IMR-90 (cell line): ENCODE results near the gene KIDINS220. TPM values are rescaled to one million over a fixed set of nuclear protein-coding genes. Genes with fewer than 3 reads are reported as not detected.

Experiments
- ATAC-seq: fragments of 200-7000 bp; cut with Tn5 transposase; 2 replicates; pipeline ENCODE4 v1.9.1; 2020; ENCODE audit warnings: low read depth, mild to moderate bottlenecking, moderate library complexity
- BruUV-seq: library from RNA; stranded (reverse); fragments of 400-500 nt; replicated peaks from 2 replicates; lab custom pipeline; 2021; lab: Mats Ljungman, UMichigan
- CTCF ChIA-PET: fragments of 300-600 bp; formaldehyde crosslinking; extraction: SDS; loops from one replicate; lab custom pipeline; 2021; ENCODE audit warnings: antibody characterized with exemption; lab: Yijun Ruan, JAX
- POLR2A ChIA-PET: fragments of 300-600 bp; sonication (Branson Sonifier 250); formaldehyde crosslinking; loops from one replicate; lab custom pipeline; 2022; ENCODE audit warnings: antibody characterized with exemption; ENCODE audit not compliant: unreplicated experiment; lab: Charles Lee
- DNase-seq: peaks from one replicate; pipeline ENCODE4 v3.0.0; 2013
- H2AFZ ChIP-seq: replicated peaks from 2 replicates; pipeline ENCODE3; 2013; ENCODE audit warnings: low read length, mild to moderate bottlenecking; ENCODE audit not compliant: poor library complexity
- H2AK5ac ChIP-seq: 2 replicates; pipeline ENCODE4 v1.6.1; 2013; ENCODE audit warnings: low read depth, low read length, inconsistent platforms
- H2AK9ac ChIP-seq: replicated peaks from 2 replicates; pipeline ENCODE3; 2013; ENCODE audit warnings: mild to moderate bottlenecking, low read depth, low read length, moderate library complexity; ENCODE audit not compliant: poor library complexity
- H2BK120ac ChIP-seq: 2 replicates; pipeline ENCODE4 v1.6.1; 2013; ENCODE audit warnings: low read depth, low read length, inconsistent platforms
- H2BK15ac ChIP-seq: 3 replicates; pipeline ENCODE4 v1.6.1; 2013; ENCODE audit warnings: low read depth, low read length, inconsistent platforms
- H2BK20ac ChIP-seq: 2 replicates; pipeline ENCODE4 v1.6.1; 2013; ENCODE audit warnings: low read depth, mild to moderate bottlenecking, inconsistent platforms, low read length, moderate library complexity
- H2BK5ac ChIP-seq: 2 replicates; pipeline ENCODE4 v1.6.1; 2013; ENCODE audit warnings: mild to moderate bottlenecking, low read depth, low read length, inconsistent platforms; ENCODE audit not compliant: poor library complexity, severe bottlenecking
- H3K14ac ChIP-seq: replicated peaks from 2 replicates; pipeline ENCODE4 v1.6.1; 2013; ENCODE audit warnings: low read depth, low read length, inconsistent platforms
- H3K18ac ChIP-seq: 2 replicates; pipeline ENCODE4 v1.6.1; 2013; ENCODE audit warnings: low read depth, low read length, control low read depth
- H3K23ac ChIP-seq: 2 replicates; pipeline ENCODE4 v1.6.1; 2013; ENCODE audit warnings: low read depth, low read length, inconsistent platforms
- H3K27ac ChIP-seq: 2 replicates; pipeline ENCODE4 v1.5.1; 2013; ENCODE audit warnings: mild to moderate bottlenecking, control low read depth, low read length; ENCODE audit not compliant: insufficient read depth
- H3K27me3 ChIP-seq: 2 replicates; pipeline ENCODE4 v1.6.1; 2013; ENCODE audit warnings: low read length; ENCODE audit not compliant: control insufficient read depth, insufficient read depth
- H3K36me3 ChIP-seq: 2 replicates; pipeline ENCODE4 v1.6.1; 2013; ENCODE audit warnings: low read length, mixed read lengths; ENCODE audit not compliant: control insufficient read depth, insufficient read depth
- H3K4ac ChIP-seq: 2 replicates; pipeline ENCODE4 v1.6.1; 2013; ENCODE audit warnings: low read depth, low read length, inconsistent platforms
- H3K4me1 ChIP-seq: 2 replicates; pipeline ENCODE4 v1.6.1; 2013; ENCODE audit warnings: low read length, mixed read lengths; ENCODE audit not compliant: control insufficient read depth, insufficient read depth
- H3K4me2 ChIP-seq: 2 replicates; pipeline ENCODE4 v1.6.1; 2013; ENCODE audit warnings: low read depth, mild to moderate bottlenecking, control low read depth, low read length, moderate library complexity
- H3K4me3 ChIP-seq: 2 replicates; pipeline ENCODE4 v1.5.1; 2013; ENCODE audit warnings: low read depth, mild to moderate bottlenecking, control low read depth, low read length, moderate library complexity; ENCODE audit not compliant: insufficient read depth
- H3K56ac ChIP-seq: 2 replicates; pipeline ENCODE4 v1.6.1; 2013; ENCODE audit warnings: low read length, inconsistent platforms; ENCODE audit not compliant: insufficient read depth; ENCODE audit errors: extremely low read depth
- H3K79me1 ChIP-seq, 2 experiments: 2 replicates each; pipeline ENCODE4 v1.6.1; 2013; ENCODE audit warnings: low read length in 2 of 2, inconsistent platforms in 1 of 2, low read depth in 1 of 2
- H3K9ac ChIP-seq: 2 replicates; pipeline ENCODE4 v1.6.1; 2013; ENCODE audit warnings: low read depth, low read length, control low read depth
- H3K9me1 ChIP-seq: 2 replicates; pipeline ENCODE4 v1.6.1; 2013; ENCODE audit warnings: low read length, inconsistent platforms; ENCODE audit not compliant: insufficient read depth
- H3K9me3 ChIP-seq: 2 replicates; pipeline ENCODE4 v1.6.1; 2013; ENCODE audit warnings: low read length; ENCODE audit not compliant: control insufficient read depth, insufficient read depth
- H4K20me1 ChIP-seq: 2 replicates; pipeline ENCODE4 v1.6.1; 2013; ENCODE audit warnings: low read length, inconsistent platforms; ENCODE audit not compliant: insufficient read depth
- H4K5ac ChIP-seq: 2 replicates; pipeline ENCODE4 v1.6.1; 2013; ENCODE audit warnings: mild to moderate bottlenecking, low read depth, low read length, control low read depth
- H4K8ac ChIP-seq, 2 experiments: 2 replicates each; pipeline ENCODE4 v1.6.1; 2013; ENCODE audit warnings: low read depth in 2 of 2, low read length in 2 of 2, control low read depth in 1 of 2, inconsistent platforms in 1 of 2
- H4K91ac ChIP-seq: 2 replicates; pipeline ENCODE4 v1.6.1; 2013; ENCODE audit warnings: low read depth, low read length, inconsistent platforms; ENCODE audit not compliant: insufficient read depth
- BHLHE40 ChIP-seq: fragments of 150-350 bp; IDR thresholded peaks from 2 replicates; pipeline ENCODE4 v1.6.1; 2016; ENCODE audit warnings: mild to moderate bottlenecking, low read depth, low read length
- CEBPB ChIP-seq: IDR thresholded peaks from 2 replicates; pipeline ENCODE4 v1.6.1; 2012; ENCODE audit warnings: low read depth, low read length, improper control_type of control experiment
- CHD1 ChIP-seq: IDR thresholded peaks from 2 replicates; pipeline ENCODE4 v1.6.1; 2012; ENCODE audit warnings: low read depth, low read length, improper control_type of control experiment
- FOS ChIP-seq: fragments of 150-350 bp; IDR thresholded peaks from 2 replicates; pipeline ENCODE4 v1.6.1; 2016; ENCODE audit warnings: low read depth, low read length
- MAFK ChIP-seq: IDR thresholded peaks from 2 replicates; pipeline ENCODE4 v1.6.1; 2012; ENCODE audit warnings: low read depth, low read length, improper control_type of control experiment
- MAZ ChIP-seq: IDR thresholded peaks from 2 replicates; pipeline ENCODE4 v1.6.1; 2012; ENCODE audit warnings: low read depth, mild to moderate bottlenecking, low read length, improper control_type of control experiment, moderate library complexity, borderline replicate concordance
- MXI1 ChIP-seq: IDR thresholded peaks from 2 replicates; pipeline ENCODE4 v1.6.1; 2012; ENCODE audit warnings: low read depth, mild to moderate bottlenecking, low read length, moderate library complexity, borderline replicate concordance
- NFE2L2 ChIP-seq: fragments of 150-350 bp; IDR thresholded peaks from 2 replicates; pipeline ENCODE4 v1.6.1; 2016; ENCODE audit warnings: low read depth, mild to moderate bottlenecking, low read length
- POLR2A ChIP-seq: IDR thresholded peaks from 2 replicates; pipeline ENCODE4 v1.6.1; 2012; ENCODE audit warnings: mild to moderate bottlenecking, low read depth, low read length
- RAD21 ChIP-seq: IDR thresholded peaks from 2 replicates; pipeline ENCODE4 v1.6.1; 2012; ENCODE audit warnings: low read length, improper control_type of control experiment
- RFX5 ChIP-seq: IDR thresholded peaks from 2 replicates; pipeline ENCODE4 v1.8.0; 2012; ENCODE audit warnings: low read depth, mild to moderate bottlenecking, low read length, moderate library complexity
- SMC3 ChIP-seq: fragments of 150-350 bp; IDR thresholded peaks from 2 replicates; pipeline ENCODE4 v1.6.1; 2016; ENCODE audit warnings: low read depth, mild to moderate bottlenecking, antibody characterized with exemption, low read length, moderate library complexity
- USF2 ChIP-seq: fragments of 150-350 bp; IDR thresholded peaks from 2 replicates; pipeline ENCODE4 v1.6.1; 2017; ENCODE audit warnings: mild to moderate bottlenecking, antibody characterized with exemption, low read length, low read depth
- WGBS, 2 experiments: methylation state at CpG; one replicate each; pipeline versions ENCODE4 v1.1.5 to v1.1.7; 2013; ENCODE audit warnings: missing lambda C conversion rate in 2 of 2; ENCODE audit not compliant: insufficient read length in 1 of 2; ENCODE audit errors: extremely low coverage in 2 of 2; 5-methylcytosine and 5-hydroxymethylcytosine counted together
- dilution Hi-C: fragments of 300-500 bp; cut with HindIII; formaldehyde crosslinking; loops from one replicate; pipeline ENCODE4 v1.14.3; 2018; ENCODE audit warnings: low sequenced_read_pairs; ENCODE audit not compliant: unreplicated experiment
- in situ Hi-C: fragments of 300-500 bp; cut with MboI; formaldehyde crosslinking; loops from 3 replicates; pipeline ENCODE4 v1.14.3; 2019; ENCODE audit warnings: low sequenced_read_pairs, inconsistent platforms, mixed read lengths
- intact Hi-C: fragments of 100-400 bp; cut with micrococcal nuclease; formaldehyde crosslinking; loops from 2 replicates; pipeline ENCODE4 v1.10.0; 2022
- polyA plus RNA-seq, 3 experiments: library from polyadenylated mRNA; depleted of rRNA; stranded (reverse); fragments of >200 nt; gene quantifications; 2 replicates each; pipeline ENCODE4 v1.2.3, GENCODE V29; 2012; ENCODE audit warnings: low replicate concordance in 1 of 3
- total RNA-seq: library from RNA; depleted of rRNA; stranded (reverse); fragments of >200 nt; gene quantifications from 2 replicates; pipeline ENCODE4 v1.2.3, GENCODE V29; 2012

The KIDINS220 gene
- total and polyA plus RNA-seq, 2 of the 4 experiments (the other 2 are of a cell fraction): 23.1 to 63.4 TPM

- no peak for TF ChIP-seq USF2
These were observed 151.6 kb downstream of the KIDINS220 start (continued) for GRCh38 chr2:8685697-8686358.

- Histone ChIP-seq H3K23ac (peak overlapping the region; percentile 13; the same call in 1 of the 2 replicates), H3K4me2 (peak overlapping the region; percentile 83), H2BK15ac (no peak overlapping the region), H2BK120ac (no peak overlapping the region), H3K4me1 (peaks cover 4% of the 10 kb centered on the region), H3K18ac (no peak overlapping the region), H3K14ac (peak overlapping the region; percentile 74; the same call in 1 of the 2 replicates), H3K36me3 (peaks cover 5% of the 10 kb centered on the region), H2AFZ (peak overlapping the region; percentile 88), H3K56ac (no peak overlapping the region; the same call in 1 of the 2 replicates), H3K27ac (peak overlapping the region; percentile 69), H2BK5ac (peak overlapping the region; percentile 8), H4K5ac (no peak overlapping the region), H3K9ac (peak overlapping the region; percentile 86), H3K9me3 (no peaks in the 10 kb centered on the region), H4K91ac (no peak overlapping the region), H3K9me1 (no peaks in the 10 kb centered on the region), H3K4ac (peak overlapping the region; percentile 42; the same call in 1 of the 2 replicates), H4K8ac (no peak overlapping the region), H4K20me1 (peaks cover 21% of the 10 kb centered on the region), H2AK9ac (peak overlapping the region; percentile 59), H2BK20ac (no peak overlapping the region), H3K79me1 (peaks cover 0 to 3% of the 10 kb centered on the region in 2 experiments; a peak in 1 of 4 replicates), H3K4me3 (peak overlapping the region; percentile 51), H3K27me3 (no peaks in the 10 kb centered on the region), H2AK5ac (no peak overlapping the region)
- in situ Hi-C loops (loop anchor here (5.0 to 25.0 kb wide), 7 partner anchors 380 to 1573 kb away; no protein-coding TSS in a partner anchor), dilution Hi-C loops (no loop called here), intact Hi-C loops (loop anchor here (1.0 to 10.0 kb wide), 8 partner anchors 170 to 1588 kb away; no protein-coding TSS in a partner anchor)
- ChIA-PET CTCF (interaction anchor here (0.6 kb wide), 1 partner anchor 85 kb away, joined by 3 read pairs; no protein-coding TSS in a partner anchor), POLR2A (no interaction called here)
- WGBS, 2 experiments: 0% methylated on average over 29 of the region's 87 CpGs; no CpG with 5 or more reads in 1 of the 2 experiments
- BruUV-seq: no TSS peak
- ATAC-seq (peak; percentile 10), DNase-seq (peak; percentile 52)
- TF ChIP-seq FOS (no peak), CHD1 (no peak; the same call in 1 of the 2 replicates), NFE2L2 (no peak), MAFK (no peak), MAZ (0 out of 2 replicates have a peak, but pooled peaks have one; percentile 1), POLR2A (peak; percentile 98), MXI1 (peak; percentile 80; the same call in 1 of the 2 replicates), RFX5 (no peak), BHLHE40 (peak; percentile 28; the same call in 1 of the 2 replicates), RAD21 (peak; percentile 10; the same call in 1 of the 2 replicates), SMC3 (peak; percentile 21; the same call in 1 of the 2 replicates), CEBPB (no peak)
These were observed 152.3 kb downstream of the KIDINS220 start for GRCh38 chr2:8684878-8685696.
